Activated naive CD8-positive, alpha-beta T cell treated with anti-CD3 and anti-CD28 coated beads, Interleukin-2, amount 10 ng/mL, durations not matched to agents 7 days and 5 days (primary cell): ENCODE measurements around the gene CLSTN1. TPM values are rescaled to one million over a fixed set of nuclear protein-coding genes. Genes with fewer than 3 reads are reported as not detected.
A peak's percentile ranks its signal among the peaks of the same experiment; 100 is the strongest.
"Not testable (repeated sequence)": the region's sequence is repeated elsewhere in the genome, so short reads cannot be mapped to it uniquely, and the experiment has no call there.

ENCODE experiments used
- ATAC-seq: fragments of 150-1000 bp; cut with Tn5 transposase; one replicate; pipeline ENCODE4 v1.10.0; 2021; ENCODE audit warnings: low read depth, moderate library complexity
- POLR2A ChIA-PET: fragments of 350-600 bp; sonication (Branson Sonifier 250); formaldehyde crosslinking; loops from one replicate; lab custom pipeline; 2021; ENCODE audit warnings: antibody characterized with exemption; lab: Charles Lee
- DNase-seq: peaks from one replicate; pipeline ENCODE4 v3.0.0; 2021
- H3K27ac Mint-ChIP-seq: one replicate; pipeline ENCODE4 v1.8.0; 2022; ENCODE audit warnings: mild to moderate bottlenecking, mixed read lengths
- H3K27me3 Mint-ChIP-seq: one replicate; pipeline ENCODE4 v1.8.0; 2022; ENCODE audit warnings: mild to moderate bottlenecking, moderate library complexity, mixed read lengths
- H3K36me3 Mint-ChIP-seq: one replicate; pipeline ENCODE4 v1.8.0; 2021; ENCODE audit warnings: mild to moderate bottlenecking, mixed read lengths
- H3K4me1 Mint-ChIP-seq: one replicate; pipeline ENCODE4 v1.8.0; 2021; ENCODE audit warnings: mixed read lengths
- H3K4me3 Mint-ChIP-seq: one replicate; pipeline ENCODE4 v1.8.0; 2022; ENCODE audit warnings: mild to moderate bottlenecking, moderate library complexity, mixed read lengths
- H3K9me3 Mint-ChIP-seq: one replicate; pipeline ENCODE4 v1.8.0; 2021; ENCODE audit warnings: mixed read lengths
- total RNA-seq, 2 experiments: library from RNA; stranded (reverse); gene quantifications; one replicate each; pipeline ENCODE4 v1.2.3, GENCODE V29; 2021

Gene CLSTN1
- total RNA-seq, 2 experiments from 2014 or later = 104 to 106 TPM

- H3K27me3 Mint-ChIP-seq = no peaks in the 10 kb centered on the region
- DNase-seq (no peak), ATAC-seq (no peak)
- H3K9me3 Mint-ChIP-seq = no peaks in the 10 kb centered on the region
- H3K4me1 Mint-ChIP-seq = peaks cover 7% of the 10 kb centered on the region
- H3K4me3 Mint-ChIP-seq = no peak overlapping the region
- POLR2A ChIA-PET = no interaction called here
- H3K27ac Mint-ChIP-seq = no peak overlapping the region
- peaks cover 14% of the 10 kb centered on the region for H3K36me3 Mint-ChIP-seq
Observed at GRCh38 chr1:9774712-9775679, 48.8 kb downstream of the CLSTN1 start.

DNA sequence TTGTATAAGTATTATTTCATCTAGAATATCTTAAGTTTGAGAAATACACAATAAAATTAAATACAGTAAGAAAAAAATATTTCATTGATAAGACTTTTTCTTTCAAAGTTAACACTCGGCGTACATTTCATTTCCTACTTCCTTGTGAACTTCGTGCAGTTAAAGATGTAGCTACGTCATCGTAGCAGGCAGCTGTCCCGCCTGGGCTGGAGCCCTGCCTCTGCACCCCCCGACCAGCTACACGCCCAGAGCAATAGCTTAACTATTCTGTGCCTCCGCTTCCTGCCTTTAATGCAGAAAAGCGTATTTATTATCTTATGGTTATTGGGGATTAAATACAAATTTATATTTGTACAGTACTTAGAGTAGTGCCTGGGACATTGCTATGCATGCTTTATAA is 53.5 kb downstream of the CLSTN1 start:
- ATAC-seq = no peak
- POLR2A ChIA-PET = interaction anchor here (0.6 kb wide), 1 partner anchor 168 kb away, joined by 3 read pairs; no protein-coding TSS in a partner anchor
- DNase-seq = no peak
- H3K4me1 Mint-ChIP-seq = peaks cover 7% of the 10 kb centered on the region
- peaks cover 10% of the 10 kb centered on the region for H3K36me3 Mint-ChIP-seq
- H3K9me3 Mint-ChIP-seq = no peaks in the 10 kb centered on the region
- H3K4me3 Mint-ChIP-seq = no peak overlapping the region
- no peak overlapping the region for H3K27ac Mint-ChIP-seq
- H3K27me3 Mint-ChIP-seq = no peaks in the 10 kb centered on the region

- no peak for ATAC-seq
- no peaks in the 10 kb centered on the region for H3K9me3 Mint-ChIP-seq
- H3K4me3 Mint-ChIP-seq = no peak overlapping the region
- POLR2A ChIA-PET = no interaction called here
- H3K27me3 Mint-ChIP-seq = no peaks in the 10 kb centered on the region
- no peak for DNase-seq
- peaks cover 7% of the 10 kb centered on the region for H3K4me1 Mint-ChIP-seq
- no peak overlapping the region for H3K27ac Mint-ChIP-seq
- H3K36me3 Mint-ChIP-seq = peaks cover 14% of the 10 kb centered on the region
Observed at GRCh38 chr1:9768983-9769382, 54.8 kb downstream of the CLSTN1 start.

GRCh38 chr1:9767964-9768668 is 55.6 kb downstream of the CLSTN1 start:
- Mint-ChIP-seq H3K36me3 (peaks cover 15% of the 10 kb centered on the region), H3K27ac (no peak overlapping the region), H3K4me3 (no peak overlapping the region), H3K9me3 (no peaks in the 10 kb centered on the region), H3K4me1 (peaks cover 11% of the 10 kb centered on the region), H3K27me3 (no peaks in the 10 kb centered on the region)
- DNase-seq (no peak), ATAC-seq (no peak)
- POLR2A ChIA-PET = no interaction called here

- Mint-ChIP-seq H3K9me3 (no peaks in the 10 kb centered on the region), H3K27ac (no peak overlapping the region), H3K27me3 (no peaks in the 10 kb centered on the region), H3K4me1 (peaks cover 11% of the 10 kb centered on the region), H3K4me3 (no peak overlapping the region), H3K36me3 (peaks cover 10% of the 10 kb centered on the region)
- DNase-seq = no peak
- POLR2A ChIA-PET = no interaction called here
- no peak for ATAC-seq
Observed at GRCh38 chr1:9766759-9767442, 56.9 kb downstream of the CLSTN1 start.

DNA sequence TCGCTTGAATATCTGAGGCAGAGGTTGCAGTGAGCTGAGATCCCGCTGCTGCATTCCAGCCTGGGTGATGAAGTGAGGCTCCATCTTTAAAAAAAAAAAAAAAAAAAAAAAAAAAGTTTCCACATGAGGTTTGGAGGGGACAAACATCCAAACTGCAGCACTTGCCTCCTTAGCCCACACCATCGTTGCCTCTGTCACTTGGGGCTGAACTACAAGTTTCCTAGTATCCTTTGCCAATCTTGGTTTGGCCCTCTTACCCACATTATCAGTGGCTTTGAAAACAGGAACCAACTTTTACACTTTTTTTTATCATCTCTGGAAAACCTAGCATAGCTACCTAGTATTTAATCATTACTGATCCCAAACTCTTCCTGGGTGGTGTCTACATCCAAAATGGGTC is 59.2 kb downstream of the CLSTN1 start:
- Mint-ChIP-seq H3K27me3 (no peaks in the 10 kb centered on the region), H3K27ac (no peak overlapping the region), H3K4me3 (no peak overlapping the region), H3K4me1 (peaks cover 11% of the 10 kb centered on the region), H3K36me3 (peaks cover 16% of the 10 kb centered on the region), H3K9me3 (no peaks in the 10 kb centered on the region)
- POLR2A ChIA-PET = no interaction called here
- DNase-seq (no peak), ATAC-seq (no peak)

DNA sequence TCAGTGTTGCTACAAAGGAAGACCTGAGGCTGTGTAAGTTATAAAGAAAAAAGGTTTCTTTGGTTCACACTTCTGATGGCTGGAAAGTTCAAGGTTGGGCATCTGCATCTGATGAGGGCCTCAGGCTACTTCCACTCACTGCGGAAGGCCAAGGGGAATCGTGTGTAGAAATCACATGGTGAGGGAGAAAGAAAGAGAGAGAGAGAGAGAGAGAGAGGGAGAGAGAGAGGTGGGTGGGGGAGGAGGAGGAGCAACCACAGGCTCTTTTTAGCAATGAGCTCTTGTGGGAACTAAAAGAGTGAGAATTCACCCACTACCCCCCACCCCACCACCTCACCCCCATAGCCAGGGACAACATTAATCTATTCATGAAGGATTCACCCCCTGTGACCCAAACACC is 59.9 kb downstream of the CLSTN1 start:
- POLR2A ChIA-PET = no interaction called here
- Mint-ChIP-seq H3K4me3 (no peak overlapping the region), H3K27me3 (no peaks in the 10 kb centered on the region), H3K36me3 (peaks cover 16% of the 10 kb centered on the region), H3K4me1 (peaks cover 8% of the 10 kb centered on the region), H3K9me3 (no peaks in the 10 kb centered on the region), H3K27ac (peak overlapping the region; percentile 68)
- ATAC-seq (no peak), DNase-seq (no peak)

DNA sequence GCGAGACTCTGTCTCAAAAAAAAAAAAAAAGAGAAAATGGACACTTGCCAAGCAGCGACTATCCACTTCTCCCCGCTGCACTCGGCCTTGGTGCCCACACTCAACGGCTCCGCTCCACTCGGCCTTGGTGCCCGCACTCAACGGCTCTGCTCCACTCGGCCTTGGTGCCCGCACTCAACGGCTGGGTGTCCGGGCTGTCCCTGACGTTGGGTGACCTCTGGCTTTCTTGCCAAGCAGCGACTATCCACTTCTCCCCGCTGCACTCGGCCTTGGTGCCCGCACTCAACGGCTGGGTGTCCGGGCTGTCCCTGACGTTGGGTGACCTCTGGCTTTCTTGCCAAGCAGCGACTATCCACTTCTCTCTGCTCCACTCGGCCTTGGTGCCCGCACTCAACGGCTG is 61.3 kb downstream of the CLSTN1 start:
- H3K9me3 Mint-ChIP-seq, POLR2A ChIA-PET, H3K4me1 Mint-ChIP-seq, H3K4me3 Mint-ChIP-seq, H3K27ac Mint-ChIP-seq, ATAC-seq, DNase-seq, H3K27me3 Mint-ChIP-seq: not testable (repeated sequence)
- H3K36me3 Mint-ChIP-seq = peaks cover 16% of the 10 kb centered on the region

DNA sequence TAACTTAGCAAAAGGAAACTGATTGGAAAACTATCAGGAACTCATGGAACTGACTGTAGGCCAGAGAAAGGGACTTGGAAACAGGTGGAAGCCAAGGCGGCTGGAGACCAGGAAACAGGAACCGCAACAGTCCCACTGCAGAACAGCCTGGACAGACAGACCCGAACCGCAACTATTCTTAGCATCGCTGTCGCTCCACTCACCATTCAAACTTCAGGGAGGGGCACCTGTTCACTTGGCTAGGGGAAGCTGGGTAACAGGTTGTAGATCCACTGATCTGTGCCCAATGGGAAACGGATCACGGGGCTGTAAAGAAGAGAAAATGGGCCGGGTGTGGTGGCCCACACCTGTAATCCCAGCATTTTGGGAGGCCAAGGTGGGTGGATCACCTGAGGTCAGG is 61.9 kb downstream of the CLSTN1 start:
- ATAC-seq (no peak), DNase-seq (no peak)
- peaks cover 7% of the 10 kb centered on the region for H3K4me1 Mint-ChIP-seq
- H3K4me3 Mint-ChIP-seq = no peak overlapping the region
- no peaks in the 10 kb centered on the region for H3K27me3 Mint-ChIP-seq
- no peak overlapping the region for H3K27ac Mint-ChIP-seq
- no peaks in the 10 kb centered on the region for H3K9me3 Mint-ChIP-seq
- POLR2A ChIA-PET = no interaction called here
- H3K36me3 Mint-ChIP-seq = peaks cover 16% of the 10 kb centered on the region

DNA sequence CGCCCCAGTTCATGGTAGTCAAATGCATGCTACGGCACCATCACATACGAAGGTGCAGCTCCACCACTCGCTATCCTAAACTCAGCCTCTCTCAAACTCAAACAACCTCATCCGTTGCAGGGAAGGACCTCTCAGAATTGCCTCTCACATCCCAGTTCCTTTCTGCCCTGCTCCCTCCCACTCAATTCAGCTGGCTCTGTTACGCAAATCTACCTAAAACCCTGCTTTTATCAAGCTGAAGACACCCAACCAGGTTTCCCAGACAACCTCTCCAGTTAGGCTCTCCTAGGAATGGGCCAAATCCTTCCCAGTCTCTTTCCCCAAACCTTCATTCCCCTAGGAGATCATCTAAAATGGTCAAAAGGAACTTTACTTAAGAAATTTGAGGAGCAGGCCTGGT is 62.9 kb downstream of the CLSTN1 start:
- POLR2A ChIA-PET = interaction anchor here (0.6 kb wide), 1 partner anchor 1297 kb away, joined by 4 read pairs; no protein-coding TSS in a partner anchor
- Mint-ChIP-seq H3K27ac (no peak overlapping the region), H3K4me1 (peaks cover 8% of the 10 kb centered on the region), H3K9me3 (no peaks in the 10 kb centered on the region), H3K4me3 (no peak overlapping the region), H3K36me3 (peaks cover 16% of the 10 kb centered on the region), H3K27me3 (no peaks in the 10 kb centered on the region)
- no peak for DNase-seq
- no peak for ATAC-seq

DNA sequence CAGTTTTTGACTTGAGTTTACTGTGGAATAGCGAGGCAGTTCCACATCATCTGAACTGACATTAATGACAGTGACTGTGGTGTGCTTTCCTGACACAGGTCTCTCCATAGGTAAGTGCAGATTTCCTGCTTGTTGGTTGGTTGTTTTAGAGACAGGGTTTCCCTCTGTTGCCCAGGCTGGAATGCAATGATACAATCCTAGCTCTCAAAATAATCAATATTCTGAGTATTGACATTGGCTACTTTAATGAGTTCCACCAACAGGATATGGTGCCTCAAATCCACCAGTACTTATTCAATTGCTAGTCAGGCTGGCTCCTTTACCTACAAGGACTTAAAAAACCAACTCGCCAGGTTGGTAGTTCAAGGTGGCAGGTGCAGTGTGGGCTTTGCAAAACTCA is 63.8 kb downstream of the CLSTN1 start:
- Mint-ChIP-seq H3K4me3 (no peak overlapping the region), H3K27me3 (no peaks in the 10 kb centered on the region), H3K4me1 (peaks cover 8% of the 10 kb centered on the region), H3K9me3 (no peaks in the 10 kb centered on the region), H3K36me3 (peaks cover 16% of the 10 kb centered on the region), H3K27ac (no peak overlapping the region)
- DNase-seq = no peak
- ATAC-seq = no peak
- POLR2A ChIA-PET = no interaction called here

GRCh38 chr1:9758559-9759121 is 65.1 kb downstream of the CLSTN1 start:
- Mint-ChIP-seq H3K27ac (no peak overlapping the region), H3K36me3 (peaks cover 10% of the 10 kb centered on the region)
- DNase-seq = no peak

DNA sequence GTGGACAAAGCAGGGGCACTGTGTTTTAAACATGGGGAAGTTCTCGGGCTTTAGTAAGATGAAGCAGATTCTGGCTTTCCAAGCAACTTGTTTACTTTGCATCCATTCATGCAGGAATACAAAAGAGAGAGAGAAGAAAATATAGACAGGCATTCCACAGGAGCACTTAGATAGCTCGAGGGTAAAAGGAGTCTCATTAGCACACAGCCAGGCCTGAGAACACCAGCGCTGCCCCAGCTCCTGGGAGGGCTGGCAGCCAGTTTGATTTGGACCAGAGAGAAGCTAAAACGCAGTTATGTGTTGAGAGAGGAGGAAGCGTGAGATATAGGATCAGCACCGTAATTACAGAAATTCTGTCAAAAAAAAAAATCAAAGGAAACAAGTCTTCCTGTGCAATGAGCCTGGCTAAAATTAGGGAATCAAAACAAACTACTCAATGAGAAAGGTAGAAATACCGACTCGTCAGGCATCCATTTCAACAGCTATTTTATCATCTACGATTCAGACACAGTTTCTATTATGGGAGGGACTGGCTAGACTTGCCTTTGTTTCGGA is 68.2 kb downstream of the CLSTN1 start:
- POLR2A ChIA-PET = no interaction called here
- no peak overlapping the region for H3K4me3 Mint-ChIP-seq
- H3K4me1 Mint-ChIP-seq = peaks cover 4% of the 10 kb centered on the region

More at GRCh38 chr1:9758559-9759121, 65.1 kb downstream of the CLSTN1 start:
- POLR2A ChIA-PET = no interaction called here
- no peaks in the 10 kb centered on the region for H3K9me3 Mint-ChIP-seq
- no peaks in the 10 kb centered on the region for H3K27me3 Mint-ChIP-seq
- no peak for ATAC-seq
- H3K4me3 Mint-ChIP-seq = no peak overlapping the region
- peaks cover 4% of the 10 kb centered on the region for H3K4me1 Mint-ChIP-seq

More for the DNA sequence above, 68.2 kb downstream of the CLSTN1 start:
- H3K27ac Mint-ChIP-seq = no peak overlapping the region
- peaks cover 4% of the 10 kb centered on the region for H3K36me3 Mint-ChIP-seq
- no peaks in the 10 kb centered on the region for H3K27me3 Mint-ChIP-seq
- ATAC-seq = no peak
- no peaks in the 10 kb centered on the region for H3K9me3 Mint-ChIP-seq
- no peak for DNase-seq
